ENCODE measurements around the gene IQCE.

- peak; percentile 75 for TF ChIP-seq FOXM1 (IDR thresholded peaks at IDR 0.05; ENCODE audit: borderline replicate concordance)
- TF ChIP-seq SP1 (IDR thresholded peaks at IDR 0.05), result no peak
- no peak for TF ChIP-seq HDGF (IDR thresholded peaks at IDR 0.05; ENCODE audit: borderline replicate concordance)
- no peak for TF ChIP-seq NFRKB (IDR thresholded peaks at IDR 0.05)
- TF ChIP-seq SUZ12 (IDR thresholded peaks at IDR 0.05), result no peak
Measured at GRCh38 chr7:2632733-2633537, 74.2 kb downstream of the IQCE start.
